Measurements from ENCODE around the gene CELSR2.

DNA sequence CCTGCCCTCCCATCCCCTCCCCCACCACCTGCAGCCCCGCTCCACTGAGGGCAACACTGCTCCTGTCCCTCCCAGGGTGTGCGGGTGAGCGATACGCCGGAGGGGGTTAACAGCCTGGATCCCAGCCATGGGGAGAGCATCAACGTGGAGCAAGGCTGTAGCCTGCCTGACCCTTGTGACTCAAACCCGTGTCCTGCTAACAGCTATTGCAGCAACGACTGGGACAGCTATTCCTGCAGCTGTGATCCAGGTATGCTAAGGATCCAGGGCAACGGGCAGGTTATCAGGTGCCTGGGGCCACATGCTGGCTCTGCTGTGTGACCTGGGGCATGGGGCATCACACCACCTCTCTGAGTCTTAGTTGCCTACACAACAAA lies 15.0 kb downstream of the CELSR2 start:
- no peak for TF ChIP-seq CTCF (IDR thresholded peaks at IDR 0.05)
- no peak for TF ChIP-seq POLR2A (IDR thresholded peaks at IDR 0.05)
- no peak for TF ChIP-seq POLR2AphosphoS5 (IDR thresholded peaks at IDR 0.05)

All from breast epithelium (tissue), 3 donors.